Measurements from ENCODE around the gene INSM2.
A peak's percentile ranks its signal among the peaks of the same experiment; 100 is the strongest.

INSM2 gene

GRCh38 chr14:35539969-35540368, 6.0 kb downstream of the INSM2 start:
- intact Hi-C loops (cut with DNase I), result no loop called here

GRCh38 chr14:35543006-35543405, 9.0 kb downstream of the INSM2 start:
- no peak for DNase-seq
- intact Hi-C loops (cut with DNase I), result no loop called here

More at GRCh38 chr14:35539969-35540368, 6.0 kb downstream of the INSM2 start:
- no peak for DNase-seq

- intact Hi-C loops (cut with DNase I), result no loop called here
- DNase-seq, result no peak
These were observed 15.6 kb downstream of the INSM2 start for GRCh38 chr14:35549551-35549950.

DNA sequence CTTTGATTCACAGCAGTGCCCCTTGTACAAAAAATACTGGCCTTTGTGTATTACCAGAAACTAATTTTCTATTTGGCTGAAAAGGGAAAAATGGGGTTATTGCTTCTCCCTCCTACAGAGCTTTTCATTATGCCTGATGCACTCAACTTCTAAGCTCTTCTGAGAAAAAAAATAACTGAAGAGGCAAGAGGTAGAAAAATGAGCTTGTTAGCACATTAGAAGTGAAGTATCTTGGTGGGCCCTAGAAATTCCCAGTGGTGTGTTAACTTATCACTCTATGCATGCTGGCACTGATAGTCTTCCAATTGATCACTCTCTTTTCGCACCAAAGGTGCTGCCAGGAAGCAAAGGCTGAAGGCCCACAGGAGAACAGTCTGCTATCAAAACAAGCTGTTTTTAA, 17.1 kb downstream of the INSM2 start:
- DNase-seq, result no peak
- intact Hi-C loops (cut with DNase I), result no loop called here

DNA sequence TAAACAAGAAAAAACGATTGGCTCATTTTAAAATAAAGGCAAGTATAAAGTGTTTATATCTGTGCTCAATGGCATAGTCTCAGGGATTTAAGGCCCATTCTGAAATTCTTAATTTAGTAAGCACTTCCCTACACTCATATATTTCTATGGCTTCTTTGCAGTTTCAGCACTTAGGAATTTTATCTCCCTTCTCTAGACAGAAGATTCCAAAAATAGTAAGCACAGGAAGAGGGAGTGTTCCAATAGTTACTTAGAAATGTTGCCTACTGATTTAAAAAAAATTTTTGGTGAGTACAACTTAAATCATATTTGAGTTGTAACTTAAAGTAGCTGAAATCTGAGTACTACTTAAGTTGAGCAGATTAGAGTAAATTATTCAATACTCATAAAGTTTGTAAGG, 19.8 kb downstream of the INSM2 start:
- DNase-seq, result no peak
- intact Hi-C loops (cut with DNase I), result no loop called here

- no peak for DNase-seq
- intact Hi-C loops (cut with DNase I), result no loop called here
These were observed 22.6 kb downstream of the INSM2 start for GRCh38 chr14:35556548-35556947.

GRCh38 chr14:35557221-35557747, 23.3 kb downstream of the INSM2 start:
- intact Hi-C loops (cut with DNase I), result no loop called here
- DNase-seq, result no peak

- peak in 4 of 10 donors; percentile 8 to 42 (median 22) for DNase-seq
- intact Hi-C loops (cut with DNase I), result no loop called here
These were observed 24.7 kb downstream of the INSM2 start for GRCh38 chr14:35558680-35559079.

DNA sequence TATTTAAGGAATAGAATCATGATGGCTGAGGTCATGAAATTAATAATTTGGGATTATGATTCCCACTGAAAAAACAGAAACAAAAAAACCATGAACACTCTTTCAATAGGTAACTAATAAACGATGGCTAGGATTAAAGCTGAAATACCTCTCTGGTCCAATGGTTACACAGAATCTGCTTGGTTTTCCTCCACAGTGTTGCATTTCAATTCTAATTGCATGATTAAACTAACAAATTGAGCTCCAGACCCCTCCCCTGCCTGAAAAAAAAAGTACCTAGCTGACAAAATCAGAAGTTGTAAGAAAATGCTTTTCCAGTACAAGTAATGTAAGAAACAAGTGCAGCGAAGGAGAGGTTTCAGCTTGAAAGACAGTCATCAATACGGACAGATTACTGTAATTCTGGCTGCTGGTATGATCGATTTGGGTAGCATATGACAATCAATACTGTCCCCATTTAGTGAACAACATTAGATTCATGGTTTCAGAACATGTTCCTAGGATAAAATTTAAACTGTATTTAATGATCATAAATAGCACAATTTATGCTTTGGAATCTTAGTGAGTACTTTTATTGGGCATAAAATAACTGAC, 32.0 kb downstream of the INSM2 start:
- no peak for DNase-seq
- intact Hi-C loops (cut with DNase I), result no loop called here

- intact Hi-C loops (cut with DNase I), result no loop called here
- DNase-seq, result no peak
These were observed 37.6 kb downstream of the INSM2 start for GRCh38 chr14:35571598-35571997.

- intact Hi-C loops (cut with DNase I), result no loop called here
- DNase-seq, result no peak
These were observed 39.9 kb downstream of the INSM2 start for GRCh38 chr14:35573911-35574310.

GRCh38 chr14:35576260-35576659, 42.3 kb downstream of the INSM2 start:
- DNase-seq, result no peak
- intact Hi-C loops (cut with DNase I), result no loop called here

GRCh38 chr14:35576856-35577255, 42.9 kb downstream of the INSM2 start:
- no peak for DNase-seq
- intact Hi-C loops (cut with DNase I), result no loop called here

DNA sequence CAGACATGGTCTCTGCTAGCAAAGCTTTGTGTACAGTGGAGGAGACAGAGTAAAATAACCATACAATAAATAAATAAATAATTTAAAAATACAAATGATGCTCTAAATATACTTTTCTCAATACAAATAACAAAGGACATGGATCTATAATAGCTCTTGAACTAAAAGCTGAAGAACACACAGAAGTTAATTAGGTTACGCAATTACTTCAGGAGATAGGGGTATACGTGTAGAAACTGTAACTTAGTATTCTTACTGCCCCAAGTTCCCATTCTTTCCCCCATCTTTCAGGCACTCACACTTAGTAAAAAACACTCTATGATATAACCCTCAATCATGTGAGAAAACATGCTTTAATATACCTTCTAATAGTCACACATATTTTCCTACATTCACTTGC, 44.2 kb downstream of the INSM2 start:
- intact Hi-C loops (cut with DNase I), result no loop called here
- DNase-seq, result no peak

- intact Hi-C loops (cut with DNase I), result no loop called here
- no peak for DNase-seq
These were observed 44.7 kb downstream of the INSM2 start for GRCh38 chr14:35578639-35579038.
